Neural progenitor cell (in vitro differentiated cells): ENCODE data around the gene RBM33. TPM values are rescaled to one million over a fixed set of nuclear protein-coding genes. Genes with fewer than 3 reads are reported as not detected.

Experiments used
- DNase-seq: peaks from one replicate; pipeline ENCODE4 v3.0.0-alpha.2; 2016; ENCODE audit warnings: low spot score
- H2AFZ ChIP-seq: fragments of 200-600 bp; sonication (generic); replicated peaks from 2 replicates; pipeline ENCODE4 v1.6.1; 2016; ENCODE audit warnings: antibody characterized with exemption
- H3F3A ChIP-seq: fragments of 200-600 bp; sonication (generic); 2 replicates; pipeline ENCODE4 v1.6.1; 2016; ENCODE audit warnings: antibody characterized with exemption, low read depth
- H3K27ac ChIP-seq: fragments of 200-600 bp; sonication (generic); 2 replicates; pipeline ENCODE4 v1.5.1; 2016; ENCODE audit warnings: mild to moderate bottlenecking
- H3K27me3 ChIP-seq: fragments of 200-600 bp; sonication (generic); 2 replicates; pipeline ENCODE4 v1.6.1; 2016; ENCODE audit warnings: mild to moderate bottlenecking, moderate library complexity
- H3K36me3 ChIP-seq: fragments of 200-600 bp; sonication (generic); 2 replicates; pipeline ENCODE4 v1.5.1; 2016
- H3K4me1 ChIP-seq: fragments of 200-600 bp; sonication (generic); 2 replicates; pipeline ENCODE4 v1.6.1; 2016; ENCODE audit warnings: mixed run types
- H3K4me2 ChIP-seq: fragments of 200-600 bp; sonication (generic); 2 replicates; pipeline ENCODE4 v1.6.1; 2016
- H3K4me3 ChIP-seq: fragments of 200-600 bp; sonication (generic); 2 replicates; pipeline ENCODE4 v1.5.1; 2016
- H3K79me2 ChIP-seq: fragments of 200-600 bp; sonication (generic); 2 replicates; pipeline ENCODE4 v1.6.1; 2016; ENCODE audit warnings: low read depth
- H3K9ac ChIP-seq: fragments of 200-600 bp; sonication (generic); 2 replicates; pipeline ENCODE4 v1.6.1; 2016
- H3K9me3 ChIP-seq: fragments of 200-600 bp; sonication (generic); 2 replicates; pipeline ENCODE4 v1.5.1; 2016; ENCODE audit warnings: low read depth
- H4K20me1 ChIP-seq: fragments of 200-600 bp; sonication (generic); 2 replicates; pipeline ENCODE4 v1.6.1; 2016; ENCODE audit warnings: low read depth
- H3K27ac Mint-ChIP-seq: 3 replicates; pipeline ENCODE4 v1.8.0; 2021; ENCODE audit warnings: mixed read lengths
- H3K27me3 Mint-ChIP-seq: 2 replicates; pipeline ENCODE4 v1.8.0; 2022; ENCODE audit warnings: low read depth, mild to moderate bottlenecking, inconsistent platforms, moderate library complexity, mixed read lengths; ENCODE audit not compliant: insufficient read depth
- H3K36me3 Mint-ChIP-seq: 3 replicates; pipeline ENCODE4 v1.8.0; 2021; ENCODE audit warnings: mixed read lengths
- H3K4me1 Mint-ChIP-seq: 3 replicates; pipeline ENCODE4 v1.8.0; 2021; ENCODE audit warnings: mixed read lengths
- H3K4me3 Mint-ChIP-seq: 3 replicates; pipeline ENCODE4 v1.8.0; 2021; ENCODE audit warnings: mild to moderate bottlenecking, moderate library complexity, mixed read lengths
- H3K9me3 Mint-ChIP-seq: 3 replicates; pipeline ENCODE4 v1.8.0; 2020; ENCODE audit warnings: mixed read lengths
- CTCF ChIP-seq: fragments of 200-600 bp; sonication (generic); IDR thresholded peaks from 2 replicates; pipeline ENCODE4 v1.5.1; 2017; ENCODE audit warnings: antibody characterized with exemption, mild to moderate bottlenecking
- EZH2 ChIP-seq: fragments of 200-600 bp; sonication (generic); IDR thresholded peaks from 2 replicates; pipeline ENCODE4 v1.6.1; 2017; ENCODE audit warnings: antibody characterized with exemption, mild to moderate bottlenecking, moderate library complexity
- EZH2phosphoT487 ChIP-seq: fragments of 200-600 bp; sonication (generic); IDR thresholded peaks from 2 replicates; pipeline ENCODE4 v1.6.1; 2017; ENCODE audit warnings: antibody characterized with exemption
- total RNA-seq: library from RNA; depleted of rRNA; stranded (reverse); fragments of >200 nt; gene quantifications from 2 replicates; pipeline ENCODE4 v1.2.3, GENCODE V29; 2015; ENCODE audit warnings: low replicate concordance

Gene RBM33
- total RNA-seq, 1 donor from 2014 or later, result 48.6 TPM

- Histone ChIP-seq H3K4me2 (peak overlapping the region; percentile 73), H3K36me3 (no peaks in the 10 kb centered on the region), H4K20me1 (peaks cover 83% of the 10 kb centered on the region), H3K79me2 (no peaks in the 10 kb centered on the region), H2AFZ (no peak overlapping the region), H3K27ac (no peak overlapping the region), H3K9ac (no peak overlapping the region), H3K27me3 (peaks cover 100% of the 10 kb centered on the region), H3K4me1 (peaks cover 44% of the 10 kb centered on the region), H3F3A (peaks cover 37% of the 10 kb centered on the region), H3K4me3 (peak overlapping the region; percentile 37), H3K9me3 (no peaks in the 10 kb centered on the region)
- peak; percentile 94 for TF ChIP-seq EZH2
- TF ChIP-seq EZH2phosphoT487, result peak; percentile 84
- no peak for TF ChIP-seq CTCF
- DNase-seq, result peak; percentile 50
- Mint-ChIP-seq H3K9me3 (no peaks in the 10 kb centered on the region), H3K4me1 (peaks cover 49% of the 10 kb centered on the region), H3K27me3 (peaks cover 76% of the 10 kb centered on the region), H3K27ac (no peak overlapping the region), H3K36me3 (no peaks in the 10 kb centered on the region), H3K4me3 (peak overlapping the region; percentile 38)
These were observed 165.7 kb downstream of the RBM33 start for GRCh38 chr7:155809947-155810769.

- no peaks in the 10 kb centered on the region for H3K36me3 Mint-ChIP-seq
- Histone ChIP-seq H3K4me2 (peak overlapping the region; percentile 73), H3K79me2 (no peaks in the 10 kb centered on the region), H3K4me1 (peaks cover 41% of the 10 kb centered on the region), H4K20me1 (peaks cover 75% of the 10 kb centered on the region), H3K9me3 (no peaks in the 10 kb centered on the region), H3K36me3 (no peaks in the 10 kb centered on the region), H3K27ac (no peak overlapping the region), H3F3A (peaks cover 30% of the 10 kb centered on the region), H2AFZ (no peak overlapping the region), H3K9ac (no peak overlapping the region), H3K27me3 (peaks cover 100% of the 10 kb centered on the region), H3K4me3 (peak overlapping the region; percentile 37)
- peaks cover 47% of the 10 kb centered on the region for H3K4me1 Mint-ChIP-seq
- peaks cover 76% of the 10 kb centered on the region for H3K27me3 Mint-ChIP-seq
- no peak overlapping the region for H3K27ac Mint-ChIP-seq
- peak; percentile 36 for DNase-seq
- peak overlapping the region; percentile 38 for H3K4me3 Mint-ChIP-seq
- no peaks in the 10 kb centered on the region for H3K9me3 Mint-ChIP-seq
- no peak for TF ChIP-seq EZH2phosphoT487
- peak; percentile 97 for TF ChIP-seq EZH2
These were observed 166.5 kb downstream of the RBM33 start for GRCh38 chr7:155810770-155811559.

DNA sequence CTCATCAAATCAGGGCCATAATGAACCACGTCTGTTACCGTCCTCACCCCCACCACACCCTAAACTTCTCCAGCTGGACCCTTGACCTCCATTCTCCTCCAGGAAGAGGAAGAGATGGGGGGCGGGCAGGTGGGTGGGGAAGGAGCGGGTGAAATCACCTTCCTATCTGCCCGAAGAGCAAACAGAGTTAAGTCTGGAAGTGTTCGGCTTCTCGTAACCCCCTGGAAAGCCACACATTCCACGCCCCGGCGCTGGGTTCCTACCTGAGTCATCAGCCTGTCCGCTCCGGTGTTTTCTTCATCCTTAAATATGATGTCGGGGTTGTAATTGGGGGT, 167.1 kb downstream of the RBM33 start:
- no peak overlapping the region for H2AFZ ChIP-seq

More for the DNA sequence above, 167.1 kb downstream of the RBM33 start:
- no peaks in the 10 kb centered on the region for H3K36me3 Mint-ChIP-seq
- Histone ChIP-seq H3K36me3 (no peaks in the 10 kb centered on the region), H4K20me1 (peaks cover 69% of the 10 kb centered on the region), H3K4me3 (no peak overlapping the region), H3K79me2 (no peaks in the 10 kb centered on the region), H3F3A (peaks cover 25% of the 10 kb centered on the region), H3K9ac (no peak overlapping the region), H3K27ac (no peak overlapping the region), H3K4me1 (peaks cover 35% of the 10 kb centered on the region), H3K27me3 (peaks cover 97% of the 10 kb centered on the region), H3K9me3 (no peaks in the 10 kb centered on the region), H3K4me2 (peak overlapping the region; percentile 63)
- DNase-seq, result peak; percentile 39
- peak overlapping the region; percentile 78 for H3K4me3 Mint-ChIP-seq
- peaks cover 44% of the 10 kb centered on the region for H3K4me1 Mint-ChIP-seq
- peaks cover 73% of the 10 kb centered on the region for H3K27me3 Mint-ChIP-seq
- TF ChIP-seq EZH2, result no peak
- TF ChIP-seq CTCF, result no peak
- no peak for TF ChIP-seq EZH2phosphoT487
- H3K9me3 Mint-ChIP-seq, result no peaks in the 10 kb centered on the region
- no peak overlapping the region for H3K27ac Mint-ChIP-seq
